Measurements from ENCODE around the gene CDIPT.

DNA sequence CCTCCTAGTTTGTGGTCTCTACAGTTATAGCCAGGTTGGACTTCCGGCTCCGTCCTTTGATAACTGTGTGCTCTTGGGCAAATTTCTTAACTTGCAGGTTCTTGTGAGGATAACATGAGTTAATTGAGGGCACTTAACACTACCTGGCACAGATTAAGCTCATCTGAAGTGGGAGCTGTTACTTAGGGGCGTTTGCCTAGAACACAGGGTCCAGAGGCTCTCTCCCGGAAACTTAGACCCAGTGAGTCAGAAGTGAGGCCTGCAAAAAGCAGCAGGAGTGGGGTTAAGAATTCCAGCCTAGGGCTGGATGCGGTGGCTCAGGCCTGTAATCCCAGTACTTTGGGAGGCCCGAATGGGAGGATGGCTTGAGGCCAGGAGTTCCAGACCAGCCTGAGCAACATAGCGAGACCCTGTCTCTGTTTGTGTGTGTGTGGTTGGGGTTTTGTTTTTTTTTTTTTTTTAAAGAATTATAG lies 41.3 kb downstream of the CDIPT start:
- TF ChIP-seq, protein P1, sequence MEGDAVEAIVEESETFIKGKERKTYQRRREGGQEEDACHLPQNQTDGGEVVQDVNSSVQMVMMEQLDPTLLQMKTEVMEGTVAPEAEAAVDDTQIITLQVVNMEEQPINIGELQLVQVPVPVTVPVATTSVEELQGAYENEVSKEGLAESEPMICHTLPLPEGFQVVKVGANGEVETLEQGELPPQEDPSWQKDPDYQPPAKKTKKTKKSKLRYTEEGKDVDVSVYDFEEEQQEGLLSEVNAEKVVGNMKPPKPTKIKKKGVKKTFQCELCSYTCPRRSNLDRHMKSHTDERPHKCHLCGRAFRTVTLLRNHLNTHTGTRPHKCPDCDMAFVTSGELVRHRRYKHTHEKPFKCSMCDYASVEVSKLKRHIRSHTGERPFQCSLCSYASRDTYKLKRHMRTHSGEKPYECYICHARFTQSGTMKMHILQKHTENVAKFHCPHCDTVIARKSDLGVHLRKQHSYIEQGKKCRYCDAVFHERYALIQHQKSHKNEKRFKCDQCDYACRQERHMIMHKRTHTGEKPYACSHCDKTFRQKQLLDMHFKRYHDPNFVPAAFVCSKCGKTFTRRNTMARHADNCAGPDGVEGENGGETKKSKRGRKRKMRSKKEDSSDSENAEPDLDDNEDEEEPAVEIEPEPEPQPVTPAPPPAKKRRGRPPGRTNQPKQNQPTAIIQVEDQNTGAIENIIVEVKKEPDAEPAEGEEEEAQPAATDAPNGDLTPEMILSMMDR (IDR thresholded peaks at IDR 0.05 in 4 of 5, conservative IDR thresholded peaks at IDR 0.05 in 1 of 5): no peak
- TF ChIP-seq POLR2A (IDR thresholded peaks at IDR 0.05): no peak

All from gastrocnemius medialis (tissue), 4 donors.